NCI-H510A treated with DMSO at 0.1 percent for 48 hours (cell line): Measurements from ENCODE around the gene TMEM205.

ENCODE experiments used
- DNase-seq: peaks from one replicate; lab custom pipeline; 2025; lab: John Stamatoyannopoulos, UW

TMEM205 gene

DNA sequence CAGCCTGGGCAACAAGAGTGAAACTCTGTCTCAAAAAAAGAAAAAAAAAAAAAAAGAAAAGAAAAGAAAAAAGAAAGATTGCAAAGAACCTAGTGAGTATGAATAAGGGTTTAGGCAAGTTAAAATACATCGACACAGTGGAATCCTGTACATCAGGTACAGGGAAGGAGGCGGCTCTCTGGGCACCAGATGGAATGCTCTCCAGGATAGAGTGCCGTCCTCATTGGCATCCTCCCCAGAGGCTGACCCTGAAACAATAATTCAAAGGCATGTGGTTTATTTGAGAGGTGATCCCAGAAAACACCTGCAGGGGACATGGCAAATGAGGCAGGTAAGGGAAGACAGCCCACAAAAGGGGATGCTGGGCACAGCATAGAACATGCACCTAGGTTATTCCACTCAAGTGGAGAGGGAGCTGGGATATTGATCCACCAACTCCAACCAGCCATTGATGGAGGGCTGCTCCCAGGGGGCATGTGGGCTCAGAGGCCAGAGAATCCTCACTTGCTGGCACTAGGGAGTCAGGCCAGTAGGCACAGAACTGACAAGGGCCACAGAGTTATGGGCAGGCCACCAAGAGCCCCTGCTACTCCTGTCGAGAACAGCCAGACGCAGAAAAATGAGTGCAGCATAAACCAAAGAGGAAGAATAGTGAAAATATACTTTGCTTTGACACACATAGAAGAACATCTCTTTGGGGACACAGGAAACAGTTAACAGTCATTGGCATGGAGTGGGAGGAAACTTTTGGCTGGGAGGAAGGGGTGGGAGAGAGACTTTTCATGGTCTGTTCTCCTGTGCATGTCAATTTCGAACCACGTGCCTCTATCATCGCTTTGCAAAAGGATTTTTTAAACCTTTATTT, 45.9 kb downstream of the TMEM205 start:
- DNase-seq, result no peak

DNA sequence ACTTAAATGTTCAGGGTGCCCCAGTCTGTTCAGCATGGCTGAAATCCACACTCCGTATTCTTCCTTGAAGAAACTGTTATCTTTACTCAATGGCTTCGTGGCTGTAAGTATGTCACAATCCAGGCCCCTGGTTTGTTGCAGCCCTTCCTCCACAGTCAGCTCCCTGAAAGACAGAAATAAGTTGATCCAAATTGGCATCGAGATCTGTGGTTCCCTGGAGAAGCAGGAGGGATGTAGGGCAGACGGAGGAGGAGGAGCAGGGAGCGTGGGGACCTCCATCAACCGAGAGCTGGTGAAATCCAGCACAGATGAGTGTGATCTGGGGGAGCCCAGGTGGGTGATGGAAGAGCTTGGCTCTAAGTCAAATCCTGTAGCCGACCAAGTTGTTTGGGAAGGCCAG, 49.8 kb downstream of the TMEM205 start:
- no peak for DNase-seq

DNA sequence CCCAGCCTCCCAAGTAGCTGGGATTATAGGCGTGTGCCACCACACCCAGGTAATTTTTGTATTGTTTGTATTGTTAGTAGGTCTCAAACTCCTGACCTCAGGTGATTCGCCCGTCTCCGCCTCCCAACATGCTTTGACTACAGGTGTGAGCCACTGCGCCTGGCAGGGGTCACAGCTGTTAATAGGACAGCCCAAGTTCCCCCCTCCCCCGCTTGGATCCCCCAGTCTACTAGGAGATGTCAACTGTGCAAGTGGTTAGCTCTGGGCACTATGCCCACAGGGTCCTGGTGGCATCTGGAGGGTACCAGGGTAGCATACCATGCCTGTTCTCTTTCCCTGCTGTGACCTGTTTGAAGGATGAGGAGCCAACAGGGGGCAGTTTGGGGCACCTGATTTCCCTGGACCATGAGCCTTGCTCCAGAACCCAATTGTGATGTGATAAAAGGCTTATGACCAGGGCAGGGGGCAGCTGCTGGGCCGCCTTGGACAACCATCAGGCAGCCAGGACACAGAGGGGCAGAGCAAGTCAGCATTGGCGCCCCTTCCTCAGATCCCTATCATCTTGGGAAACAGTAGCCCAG, 50.3 kb downstream of the TMEM205 start, which contains the start of gene TSPAN16:
Gene TSPAN16 (plus strand): TSS at position 496 of the 581 bp plus-strand sequence. CDS start 138 bp downstream, outside the sequence.
- DNase-seq, result no peak

DNA sequence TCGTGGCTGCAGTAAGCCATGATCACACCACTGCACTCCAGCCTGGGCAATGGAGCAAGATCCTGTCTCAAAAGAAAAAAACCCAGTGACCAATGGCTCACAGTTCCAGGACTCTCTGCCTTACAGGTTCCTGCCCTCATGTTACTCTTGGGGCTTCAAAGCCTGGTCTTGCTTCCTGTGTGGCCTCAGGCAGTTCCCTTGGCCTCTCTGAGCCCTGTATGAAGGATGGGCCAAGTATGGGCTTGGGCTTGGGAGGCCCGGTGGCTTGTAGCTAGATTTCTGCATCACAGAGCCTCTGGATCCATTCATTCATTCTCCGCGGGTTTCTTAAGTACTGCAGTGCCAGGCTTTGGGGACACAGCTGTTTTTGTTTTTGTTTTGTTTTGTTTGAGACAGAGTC, 50.9 kb downstream of the TMEM205 start:
- DNase-seq, result no peak

DNA sequence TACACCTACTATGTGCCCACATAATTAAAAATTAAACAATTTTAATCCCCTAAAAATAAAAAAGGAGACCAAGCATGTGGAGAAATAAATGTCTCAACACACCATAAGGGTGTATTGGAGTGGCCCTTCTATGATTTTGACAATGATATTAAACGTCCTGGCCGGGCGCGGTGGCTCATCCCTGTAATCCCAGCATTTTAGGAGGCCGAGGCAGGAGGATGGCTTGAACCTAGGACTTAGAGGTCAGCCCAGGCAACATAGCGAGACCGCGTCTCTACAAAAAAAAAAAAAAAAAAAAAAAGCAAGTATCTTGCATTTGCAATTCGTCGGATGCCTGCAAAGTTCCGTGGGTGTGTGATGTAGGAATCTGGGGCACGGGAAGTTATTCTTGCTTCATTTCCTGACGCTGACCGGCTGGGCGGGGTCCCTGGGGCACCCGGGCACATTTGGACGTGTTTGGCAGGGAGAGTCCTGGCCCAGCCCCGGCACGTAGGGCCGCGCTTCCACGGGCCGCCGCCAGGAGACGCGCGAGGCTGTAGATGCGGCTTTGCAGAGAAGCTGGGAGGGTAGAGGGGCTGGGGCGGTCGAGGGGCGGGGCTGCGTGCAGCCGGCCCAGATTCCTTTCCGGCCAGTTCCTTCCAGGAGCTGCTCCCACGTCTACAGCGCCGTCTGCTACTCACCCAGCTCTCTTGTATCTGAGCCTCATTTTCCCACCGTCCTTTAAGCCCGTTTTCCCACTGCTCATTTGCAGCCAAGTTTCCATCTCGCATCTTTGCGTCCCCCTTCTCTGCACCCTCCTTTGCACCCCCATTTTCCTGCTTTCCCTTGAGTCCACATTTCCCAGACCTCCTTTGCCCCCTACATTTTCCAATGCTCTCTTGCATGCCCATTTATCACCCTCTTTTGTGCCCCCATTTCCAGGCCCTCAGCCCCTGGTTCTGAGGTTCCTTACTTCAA, 52.4 kb downstream of the TMEM205 start:
- peak; percentile 91 for DNase-seq
